HFFc6 (cell line): ENCODE results near the gene SEC16B. TPM values are rescaled to one million over a fixed set of nuclear protein-coding genes. Genes with fewer than 3 reads are reported as not detected.
A peak's percentile ranks its signal among the peaks of the same experiment; 100 is the strongest.
"Not testable (repeated sequence)": the region's sequence is repeated elsewhere in the genome, so short reads cannot be mapped to it uniquely, and the experiment has no call there.

ENCODE experiments used
- DNase-seq: peaks from one replicate; pipeline ENCODE4 v3.0.0-alpha.2; 2018
- H3K27ac Mint-ChIP-seq: 2 replicates; pipeline ENCODE4 v1.8.0; 2020; ENCODE audit warnings: mild to moderate bottlenecking, mixed read lengths
- H3K27me3 Mint-ChIP-seq: 2 replicates; pipeline ENCODE4 v1.8.0; 2021; ENCODE audit warnings: mild to moderate bottlenecking, moderate library complexity, mixed read lengths; ENCODE audit not compliant: insufficient read depth
- H3K36me3 Mint-ChIP-seq: 2 replicates; pipeline ENCODE4 v1.8.0; 2021; ENCODE audit warnings: low read depth, mixed read lengths
- H3K4me1 Mint-ChIP-seq: 2 replicates; pipeline ENCODE4 v1.8.0; 2020; ENCODE audit warnings: low read depth, mixed read lengths
- H3K4me3 Mint-ChIP-seq: 2 replicates; pipeline ENCODE4 v1.8.0; 2020; ENCODE audit warnings: mild to moderate bottlenecking, moderate library complexity, mixed read lengths
- H3K9me3 Mint-ChIP-seq: 2 replicates; pipeline ENCODE4 v1.8.0; 2020; ENCODE audit warnings: mild to moderate bottlenecking, mixed read lengths
- total RNA-seq, 6 experiments: library from RNA; stranded (reverse); fragmentation: NEBNext Ultra II Directional; extraction: Animal tissue kit (Norgen Biotek cat#: 25700); gene quantifications; 2 replicates in 1 of 6; 3 replicates in 5 of 6; pipeline ENCODE4 v1.2.3, GENCODE V29; 2021
- TF ChIP-seq, protein P1 (sequence below): fragments of 200-600 bp; sonication (generic); IDR thresholded peaks from 2 replicates; pipeline ENCODE4 v1.5.0; 2021; ENCODE audit warnings: antibody characterized with exemption, mild to moderate bottlenecking

SEC16B gene
- total RNA-seq, 6 experiments from 2014 or later = 1.7 to 3.2 (median 2.0) TPM

DNA sequence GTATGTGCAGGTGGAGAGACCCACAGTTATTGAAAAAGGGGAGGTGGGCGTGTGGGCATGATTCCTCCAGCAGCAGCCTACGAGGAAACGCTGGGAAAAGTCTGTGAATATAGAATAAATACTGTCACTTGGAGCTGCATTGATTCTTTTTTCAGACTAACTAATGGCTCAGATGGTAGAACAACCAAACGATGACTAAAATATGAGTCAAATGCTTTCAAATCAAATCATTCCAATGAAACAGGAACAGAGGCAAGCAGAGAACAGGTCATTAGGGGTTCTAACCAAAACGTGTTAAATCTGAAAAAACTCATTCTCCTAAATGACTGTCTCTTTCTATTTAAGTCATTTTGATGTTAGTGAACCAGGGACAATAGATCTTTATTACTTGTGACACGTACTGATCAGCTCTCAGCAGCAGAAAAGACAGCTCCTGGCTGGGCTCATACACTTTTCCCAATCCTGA lies 35.1 kb upstream of the SEC16B start:
- Mint-ChIP-seq H3K4me1 (peaks cover 20% of the 10 kb centered on the region), H3K27ac (no peak overlapping the region), H3K4me3 (peak overlapping the region; percentile 47), H3K27me3 (peaks cover 4% of the 10 kb centered on the region), H3K9me3 (no peaks in the 10 kb centered on the region), H3K36me3 (no peaks in the 10 kb centered on the region)
- TF ChIP-seq, protein P1, sequence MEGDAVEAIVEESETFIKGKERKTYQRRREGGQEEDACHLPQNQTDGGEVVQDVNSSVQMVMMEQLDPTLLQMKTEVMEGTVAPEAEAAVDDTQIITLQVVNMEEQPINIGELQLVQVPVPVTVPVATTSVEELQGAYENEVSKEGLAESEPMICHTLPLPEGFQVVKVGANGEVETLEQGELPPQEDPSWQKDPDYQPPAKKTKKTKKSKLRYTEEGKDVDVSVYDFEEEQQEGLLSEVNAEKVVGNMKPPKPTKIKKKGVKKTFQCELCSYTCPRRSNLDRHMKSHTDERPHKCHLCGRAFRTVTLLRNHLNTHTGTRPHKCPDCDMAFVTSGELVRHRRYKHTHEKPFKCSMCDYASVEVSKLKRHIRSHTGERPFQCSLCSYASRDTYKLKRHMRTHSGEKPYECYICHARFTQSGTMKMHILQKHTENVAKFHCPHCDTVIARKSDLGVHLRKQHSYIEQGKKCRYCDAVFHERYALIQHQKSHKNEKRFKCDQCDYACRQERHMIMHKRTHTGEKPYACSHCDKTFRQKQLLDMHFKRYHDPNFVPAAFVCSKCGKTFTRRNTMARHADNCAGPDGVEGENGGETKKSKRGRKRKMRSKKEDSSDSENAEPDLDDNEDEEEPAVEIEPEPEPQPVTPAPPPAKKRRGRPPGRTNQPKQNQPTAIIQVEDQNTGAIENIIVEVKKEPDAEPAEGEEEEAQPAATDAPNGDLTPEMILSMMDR = no peak
- peak; percentile 29 for DNase-seq

DNA sequence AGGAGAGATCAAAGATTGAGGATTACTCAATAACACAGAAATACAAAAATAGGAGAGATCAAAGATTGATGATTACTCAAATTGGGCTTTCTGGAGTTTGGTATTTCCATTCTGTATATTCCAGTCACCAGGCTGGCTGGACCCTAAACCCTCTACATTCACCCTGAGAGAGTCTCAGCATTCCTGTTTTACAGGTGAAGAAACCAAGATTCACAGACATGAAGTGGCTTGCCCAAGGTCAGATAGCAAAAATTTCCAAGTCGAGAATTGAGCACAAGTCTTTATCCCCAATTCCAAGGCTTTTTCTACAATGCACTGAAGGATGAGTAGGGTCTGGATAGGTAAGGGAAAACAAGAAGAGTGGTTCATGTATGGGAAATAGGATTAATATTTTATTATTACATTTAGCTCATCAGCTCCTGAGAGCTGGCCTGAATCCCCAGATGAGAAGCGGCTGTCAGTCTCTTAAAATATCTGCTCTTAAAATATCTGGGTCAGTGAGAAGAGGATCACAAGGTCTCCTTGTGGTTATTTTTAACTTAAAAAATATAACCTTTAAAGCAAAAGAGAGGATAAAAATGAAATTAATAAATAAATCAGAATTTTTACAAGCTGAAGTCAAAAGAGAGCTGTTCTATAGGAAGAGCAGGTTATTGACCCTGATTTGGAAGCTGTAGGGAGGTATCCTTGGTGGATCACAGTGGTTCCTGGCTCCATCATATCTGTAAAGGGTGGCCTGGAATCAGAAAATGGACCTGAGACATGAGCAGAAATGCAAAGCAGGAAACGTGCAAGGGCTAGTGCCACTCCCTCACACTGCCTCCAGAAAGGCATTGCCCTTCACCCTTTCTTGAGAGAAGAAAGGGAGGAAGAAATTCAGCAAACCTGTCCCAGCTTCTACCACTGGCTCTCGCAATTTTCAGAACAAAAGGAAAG lies 29.1 kb upstream of the SEC16B start:
- TF ChIP-seq, protein P1 = no peak
- peaks cover 3% of the 10 kb centered on the region for H3K27me3 Mint-ChIP-seq
- H3K9me3 Mint-ChIP-seq = no peaks in the 10 kb centered on the region
- H3K36me3 Mint-ChIP-seq = no peaks in the 10 kb centered on the region
- H3K27ac Mint-ChIP-seq = no peak overlapping the region
- H3K4me1 Mint-ChIP-seq = peaks cover 15% of the 10 kb centered on the region; the same call in 1 of the 2 replicates
- H3K4me3 Mint-ChIP-seq = no peak overlapping the region
- no peak for DNase-seq

DNA sequence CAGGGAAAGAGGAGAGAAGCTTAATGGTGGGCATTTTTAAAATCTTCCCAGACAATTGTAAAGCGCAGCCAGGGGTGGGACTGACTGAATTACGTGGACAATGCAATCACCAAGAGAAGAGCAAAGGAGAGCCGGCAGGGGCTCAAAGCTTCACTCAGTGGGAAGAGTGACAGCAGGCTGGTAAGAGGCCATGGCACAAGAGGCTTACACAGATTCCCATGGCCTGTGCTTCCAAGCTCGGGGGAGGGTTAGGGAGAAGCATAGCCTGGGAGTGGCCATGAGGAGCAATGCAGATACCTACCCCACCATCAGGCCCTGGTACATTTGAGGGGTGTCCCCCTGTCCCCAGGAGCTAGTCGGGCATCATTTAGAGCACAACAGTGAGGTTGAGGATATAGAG lies 27.1 kb upstream of the SEC16B start:
- TF ChIP-seq, protein P1 = no peak
- Mint-ChIP-seq H3K27me3 (peaks cover 5% of the 10 kb centered on the region), H3K4me3 (no peak overlapping the region), H3K9me3 (no peaks in the 10 kb centered on the region), H3K27ac (no peak overlapping the region), H3K36me3 (no peaks in the 10 kb centered on the region), H3K4me1 (peaks cover 14% of the 10 kb centered on the region; the same call in 1 of the 2 replicates)
- DNase-seq = no peak

DNA sequence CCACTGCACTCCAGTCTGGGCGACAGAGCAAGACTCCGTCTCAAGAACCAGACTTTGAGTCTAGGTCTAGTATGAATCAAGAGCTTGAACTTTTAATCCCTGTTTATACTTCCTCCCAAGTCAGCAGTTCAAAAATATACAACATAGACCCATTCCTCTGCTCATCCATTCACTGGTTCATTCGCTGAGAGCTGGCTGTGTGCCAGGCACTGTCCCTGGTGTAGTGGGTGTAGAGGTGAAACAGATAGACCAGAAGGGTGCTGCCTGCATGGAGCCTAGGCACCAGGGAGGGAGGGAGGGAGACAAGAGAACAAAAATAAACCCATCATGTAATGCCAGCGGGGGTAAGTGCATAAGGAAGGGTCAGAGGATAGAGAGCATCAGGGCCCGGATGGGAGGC lies 25.5 kb upstream of the SEC16B start:
- Mint-ChIP-seq H3K4me3 (no peak overlapping the region), H3K27ac (no peak overlapping the region), H3K4me1 (peaks cover 6% of the 10 kb centered on the region; the same call in 1 of the 2 replicates), H3K27me3 (peaks cover 4% of the 10 kb centered on the region), H3K9me3 (peaks cover 4% of the 10 kb centered on the region), H3K36me3 (peaks cover 2% of the 10 kb centered on the region)
- DNase-seq = no peak
- TF ChIP-seq, protein P1 = no peak

DNA sequence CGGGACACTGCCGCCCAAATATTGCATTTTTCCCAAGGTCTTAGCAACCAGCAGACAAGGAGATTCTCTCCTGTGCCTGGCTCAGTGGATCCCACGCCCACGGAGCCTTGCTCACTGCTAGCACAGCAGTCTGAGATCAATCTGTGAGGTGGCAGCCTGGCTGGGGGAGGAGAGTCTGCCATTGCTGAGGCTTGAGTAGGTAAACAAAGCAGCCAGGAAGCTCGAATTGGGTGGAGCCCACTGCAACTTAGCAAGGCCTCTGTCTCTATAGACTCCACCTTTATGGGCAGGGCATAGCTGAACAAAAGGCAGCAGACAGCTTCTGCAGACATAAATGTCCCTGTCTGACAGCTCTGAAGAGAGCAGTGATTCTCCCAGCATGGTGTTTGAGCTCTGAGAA lies 16.4 kb upstream of the SEC16B start:
- not testable (repeated sequence) for H3K27ac Mint-ChIP-seq, DNase-seq, H3K4me3 Mint-ChIP-seq
- peaks cover 22% of the 10 kb centered on the region for H3K9me3 Mint-ChIP-seq
- peaks cover 25% of the 10 kb centered on the region for H3K4me1 Mint-ChIP-seq
- H3K27me3 Mint-ChIP-seq = peaks cover 17% of the 10 kb centered on the region
- H3K36me3 Mint-ChIP-seq = peaks cover 18% of the 10 kb centered on the region

DNA sequence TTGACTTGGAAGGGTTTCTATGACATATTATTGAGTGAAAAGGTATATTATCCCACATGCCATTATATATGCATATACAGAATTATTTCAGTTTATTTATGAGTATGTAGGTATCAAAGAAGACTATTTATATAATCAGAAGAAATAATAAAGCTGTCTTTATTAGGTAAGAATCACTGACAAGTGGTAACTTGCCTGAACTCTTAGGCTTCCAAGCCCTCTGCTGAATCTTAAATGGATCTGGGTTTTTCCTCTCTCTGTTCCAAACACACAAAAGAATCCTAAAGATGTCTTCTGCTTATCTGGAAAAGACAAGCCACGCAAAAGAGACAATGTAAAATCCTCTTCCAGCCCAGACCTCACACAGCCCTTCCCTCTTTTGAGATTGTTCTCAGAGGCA lies 14.9 kb upstream of the SEC16B start:
- TF ChIP-seq, protein P1 = no peak
- Mint-ChIP-seq H3K4me1 (peaks cover 33% of the 10 kb centered on the region), H3K9me3 (peaks cover 11% of the 10 kb centered on the region), H3K27ac (no peak overlapping the region), H3K27me3 (peaks cover 17% of the 10 kb centered on the region), H3K4me3 (no peak overlapping the region), H3K36me3 (peaks cover 10% of the 10 kb centered on the region)
- no peak for DNase-seq
